DND-41 (cell line): ENCODE data around the gene FOXP1.

Source experiments
- EZH2 ChIP-seq: IDR thresholded peaks from 3 replicates; pipeline ENCODE4 v1.6.1; 2012; ENCODE audit warnings: borderline replicate concordance, low read depth, mild to moderate bottlenecking, moderate library complexity, low read length, inconsistent platforms; ENCODE audit not compliant: severe bottlenecking
- TF ChIP-seq, protein P1 (sequence below): IDR thresholded peaks from 2 replicates; pipeline ENCODE4 v1.5.1; 2012; ENCODE audit warnings: borderline replicate concordance, low read length, moderate library complexity, mild to moderate bottlenecking; ENCODE audit not compliant: poor library complexity, severe bottlenecking; ENCODE audit errors: extremely low read depth

DNA sequence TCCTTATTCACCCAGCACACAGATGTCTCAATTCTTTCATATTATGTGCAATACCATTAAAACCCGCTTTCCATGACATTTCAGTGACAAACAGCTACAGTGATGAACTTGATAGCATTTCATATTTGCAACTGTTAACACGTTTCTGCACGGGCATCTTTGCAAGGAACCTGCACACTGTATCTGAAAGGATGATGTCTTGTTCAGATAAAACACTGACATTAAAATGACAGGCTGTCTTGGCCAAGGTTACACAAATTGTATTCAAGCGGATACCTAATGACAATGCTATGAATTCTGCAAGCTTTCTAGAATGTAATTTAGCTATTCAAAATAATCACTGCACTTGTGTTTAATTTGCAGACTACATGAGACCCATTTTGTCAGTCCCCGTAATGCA, 529.2 kb downstream of the FOXP1 start:
- TF ChIP-seq, protein P1, sequence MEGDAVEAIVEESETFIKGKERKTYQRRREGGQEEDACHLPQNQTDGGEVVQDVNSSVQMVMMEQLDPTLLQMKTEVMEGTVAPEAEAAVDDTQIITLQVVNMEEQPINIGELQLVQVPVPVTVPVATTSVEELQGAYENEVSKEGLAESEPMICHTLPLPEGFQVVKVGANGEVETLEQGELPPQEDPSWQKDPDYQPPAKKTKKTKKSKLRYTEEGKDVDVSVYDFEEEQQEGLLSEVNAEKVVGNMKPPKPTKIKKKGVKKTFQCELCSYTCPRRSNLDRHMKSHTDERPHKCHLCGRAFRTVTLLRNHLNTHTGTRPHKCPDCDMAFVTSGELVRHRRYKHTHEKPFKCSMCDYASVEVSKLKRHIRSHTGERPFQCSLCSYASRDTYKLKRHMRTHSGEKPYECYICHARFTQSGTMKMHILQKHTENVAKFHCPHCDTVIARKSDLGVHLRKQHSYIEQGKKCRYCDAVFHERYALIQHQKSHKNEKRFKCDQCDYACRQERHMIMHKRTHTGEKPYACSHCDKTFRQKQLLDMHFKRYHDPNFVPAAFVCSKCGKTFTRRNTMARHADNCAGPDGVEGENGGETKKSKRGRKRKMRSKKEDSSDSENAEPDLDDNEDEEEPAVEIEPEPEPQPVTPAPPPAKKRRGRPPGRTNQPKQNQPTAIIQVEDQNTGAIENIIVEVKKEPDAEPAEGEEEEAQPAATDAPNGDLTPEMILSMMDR, result no peak
- no peak for TF ChIP-seq EZH2
